ENCODE results near the gene OSBP2.
A peak's percentile ranks its signal among the peaks of the same experiment; 100 is the strongest.

The OSBP2 gene

GRCh38 chr22:30753701-30754100 is 59.0 kb downstream of the OSBP2 start:
- TF ChIP-seq CTCF (IDR thresholded peaks at IDR 0.05; ENCODE audit: low read depth, low read length, missing control alignments): no peak
- DNase-seq (ENCODE audit: extremely low read depth, low read depth): no peak

GRCh38 chr22:30754521-30754920 is 59.8 kb downstream of the OSBP2 start:
- no peak overlapping the region for H3K4me3 ChIP-seq (replicated peaks; ENCODE audit: low read depth, low read length)
- no peak for DNase-seq (ENCODE audit: extremely low read depth, low read depth)
- TF ChIP-seq CTCF (IDR thresholded peaks at IDR 0.05; ENCODE audit: low read depth, low read length, missing control alignments): no peak

More at GRCh38 chr22:30753701-30754100, 59.0 kb downstream of the OSBP2 start:
- H3K4me3 ChIP-seq (replicated peaks; ENCODE audit: low read depth, low read length): no peak overlapping the region

GRCh38 chr22:30754971-30755758 is 60.5 kb downstream of the OSBP2 start:
- DNase-seq (ENCODE audit: extremely low read depth, low read depth): peak; percentile 44
- no peak overlapping the region for H3K4me3 ChIP-seq (replicated peaks; ENCODE audit: low read depth, low read length)
- peak; percentile 81 for TF ChIP-seq CTCF (IDR thresholded peaks at IDR 0.05; ENCODE audit: low read depth, low read length, missing control alignments)

GRCh38 chr22:30755759-30756124 is 61.1 kb downstream of the OSBP2 start:
- no peak overlapping the region for H3K4me3 ChIP-seq (replicated peaks; ENCODE audit: low read depth, low read length)
- no peak for DNase-seq (ENCODE audit: extremely low read depth, low read depth)
- TF ChIP-seq CTCF (IDR thresholded peaks at IDR 0.05; ENCODE audit: low read depth, low read length, missing control alignments): no peak

GRCh38 chr22:30763815-30764673 is 69.4 kb downstream of the OSBP2 start:
- DNase-seq (ENCODE audit: extremely low read depth, low read depth): peak; percentile 46
- peak; percentile 63 for TF ChIP-seq CTCF (IDR thresholded peaks at IDR 0.05; ENCODE audit: low read depth, low read length, missing control alignments)

GRCh38 chr22:30767661-30768060 is 73.0 kb downstream of the OSBP2 start:
- H3K4me3 ChIP-seq (replicated peaks; ENCODE audit: low read depth, low read length): no peak overlapping the region
- no peak for TF ChIP-seq CTCF (IDR thresholded peaks at IDR 0.05; ENCODE audit: low read depth, low read length, missing control alignments)
- no peak for DNase-seq (ENCODE audit: extremely low read depth, low read depth)

More at GRCh38 chr22:30763815-30764673, 69.4 kb downstream of the OSBP2 start:
- no peak overlapping the region for H3K4me3 ChIP-seq (replicated peaks; ENCODE audit: low read depth, low read length)

Data from HFF-Myc (cell line).